Stimulated activated CD4-positive, alpha-beta T cell treated with anti-CD3 and anti-CD28 coated beads, Interleukin-1b, Interleukin-23, amount 100 ng/mL, for 1 hour (primary cell): ENCODE data around the gene MRNIP.

Source experiments
- DNase-seq, 2 donors: peaks; one replicate each; pipeline ENCODE4 v3.0.0-alpha.2; 2020; ENCODE audit warnings: low read depth in 2 of 2

MRNIP gene

DNA sequence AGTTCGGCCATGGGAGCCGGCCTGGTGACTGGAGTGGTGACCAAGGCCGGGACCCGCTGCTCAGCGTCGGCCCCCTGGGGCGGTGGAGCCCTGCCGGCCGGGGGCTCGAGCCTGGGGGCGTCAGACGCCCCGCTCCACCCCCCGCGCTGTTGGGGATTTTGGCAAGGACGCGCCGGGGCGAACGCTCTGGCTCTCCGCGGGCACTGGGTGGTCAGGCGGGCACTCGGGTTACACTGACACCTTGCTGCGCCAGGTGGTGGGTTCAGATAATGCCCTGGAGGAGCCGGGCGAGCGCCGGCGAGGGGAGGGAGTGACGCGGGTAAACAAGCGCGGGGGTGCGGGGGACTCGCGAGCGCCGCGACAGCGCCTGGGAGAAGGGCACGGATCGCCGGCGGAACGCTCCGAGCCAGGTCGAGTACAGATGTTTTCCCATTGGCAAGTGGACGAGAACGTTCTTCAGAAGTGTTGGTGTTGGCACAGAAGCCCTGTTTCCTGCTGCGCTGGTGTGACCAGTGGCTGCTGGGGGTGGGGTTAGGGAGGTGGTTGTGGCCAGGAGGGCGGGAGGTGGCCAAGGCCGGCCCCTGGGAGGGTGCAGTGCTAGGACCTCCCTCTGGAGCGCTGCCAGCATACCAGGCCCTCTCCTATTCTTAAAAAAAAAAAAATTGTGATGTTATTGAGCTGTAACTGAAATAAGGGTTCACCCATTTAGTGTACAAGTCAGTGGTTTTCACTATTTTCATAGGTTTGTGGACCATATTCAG is 37.1 kb downstream of the MRNIP start:
- peak; percentile 64 for DNase-seq

- DNase-seq: peak; percentile 63 to 72
These were observed 37.9 kb downstream of the MRNIP start, which contains the start of gene SQSTM1 for GRCh38 chr5:179820483-179821297. Gene SQSTM1, plus strand, starts transcription at chr5:179820905. Its CDS starts 32 bp downstream, at chr5:179820937.

DNA sequence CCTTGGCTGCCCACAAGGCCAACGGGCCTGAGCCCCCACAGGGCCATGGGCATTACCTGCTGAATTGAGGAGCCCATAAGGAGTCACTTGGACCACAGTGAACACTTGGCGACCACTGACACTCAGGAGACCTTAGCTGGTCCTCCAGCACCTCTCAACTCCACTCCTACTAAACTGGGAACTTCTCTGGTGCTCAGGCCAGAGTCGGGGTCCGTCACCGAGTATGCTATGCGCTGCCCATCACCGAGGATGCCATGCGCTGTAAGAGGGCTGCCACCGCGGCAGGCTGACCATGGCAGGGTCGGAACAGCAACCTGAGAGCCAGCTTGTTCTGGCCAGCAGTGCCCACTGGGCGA is 38.5 kb downstream of the MRNIP start:
- DNase-seq: no peak

DNA sequence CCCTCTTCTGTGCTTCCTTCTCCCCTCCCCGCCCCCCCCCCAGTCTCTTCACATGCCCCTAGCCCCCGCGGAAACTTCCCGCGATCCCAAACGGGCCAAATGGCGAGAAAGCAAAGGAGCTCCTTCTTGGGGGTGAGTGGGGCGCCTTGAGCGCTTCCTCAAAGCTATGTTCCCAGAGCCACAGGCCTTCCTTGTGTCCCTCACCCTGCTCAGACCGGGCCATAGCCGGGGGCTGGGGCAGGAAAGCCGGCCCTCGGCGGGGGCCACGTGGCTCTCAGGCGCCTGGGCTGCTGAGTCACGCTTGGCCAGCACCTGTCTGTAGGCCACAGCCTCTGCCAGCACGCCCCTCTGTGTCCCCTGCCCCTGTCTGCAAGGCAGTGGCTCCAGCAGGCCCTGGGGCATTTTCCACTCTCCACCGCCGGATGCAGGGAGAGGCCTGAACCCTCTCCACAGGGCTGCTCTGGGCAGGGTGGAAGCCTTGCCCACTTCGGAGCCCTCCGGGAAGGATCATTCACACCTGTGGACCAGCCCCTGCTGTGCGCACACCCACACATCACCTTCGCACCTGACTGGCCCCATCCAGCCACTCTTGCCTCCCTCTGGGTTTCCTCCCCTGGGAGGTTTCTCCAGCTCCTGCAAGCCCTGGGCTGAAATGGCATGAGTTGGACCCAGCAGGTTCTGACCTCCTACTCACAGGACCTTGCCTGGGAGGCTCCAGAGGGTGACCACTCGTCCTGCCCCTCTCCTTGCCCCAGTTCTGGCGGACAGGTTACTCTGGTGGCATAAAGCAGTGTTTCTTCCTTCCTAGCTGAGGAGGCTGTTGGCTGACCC is 39.1 kb downstream of the MRNIP start:
- DNase-seq: no peak

DNA sequence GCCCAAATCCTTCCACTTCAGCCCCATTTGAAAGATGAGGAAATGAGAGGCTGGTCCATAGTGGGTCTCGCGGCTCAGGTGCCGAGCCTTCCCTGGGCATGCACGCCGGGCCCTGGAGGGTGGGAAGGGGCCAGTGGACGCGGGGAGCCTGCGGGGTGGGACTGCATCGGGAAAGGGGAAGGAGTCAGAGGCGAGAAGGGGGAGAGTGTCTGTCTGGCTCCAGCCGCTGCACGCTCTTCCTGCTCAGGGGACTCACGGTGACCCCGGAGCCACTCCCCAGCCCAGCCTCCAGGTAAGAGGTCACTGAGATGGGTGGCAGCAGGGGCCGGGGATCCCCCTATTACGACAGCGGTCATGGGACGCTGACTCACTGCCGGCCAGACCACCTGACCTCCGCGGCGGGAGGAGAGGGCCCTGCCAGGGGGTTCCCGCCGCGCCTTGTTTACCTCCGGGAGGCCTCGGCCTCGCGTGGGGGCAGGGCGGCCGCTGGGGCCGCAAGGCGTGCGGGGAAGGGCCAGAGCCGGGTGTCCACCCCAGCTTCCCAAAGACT is 39.8 kb downstream of the MRNIP start:
- DNase-seq: peak; percentile 62 to 70

- DNase-seq: no peak
These were observed 40.5 kb downstream of the MRNIP start for GRCh38 chr5:179817890-179818745.

DNA sequence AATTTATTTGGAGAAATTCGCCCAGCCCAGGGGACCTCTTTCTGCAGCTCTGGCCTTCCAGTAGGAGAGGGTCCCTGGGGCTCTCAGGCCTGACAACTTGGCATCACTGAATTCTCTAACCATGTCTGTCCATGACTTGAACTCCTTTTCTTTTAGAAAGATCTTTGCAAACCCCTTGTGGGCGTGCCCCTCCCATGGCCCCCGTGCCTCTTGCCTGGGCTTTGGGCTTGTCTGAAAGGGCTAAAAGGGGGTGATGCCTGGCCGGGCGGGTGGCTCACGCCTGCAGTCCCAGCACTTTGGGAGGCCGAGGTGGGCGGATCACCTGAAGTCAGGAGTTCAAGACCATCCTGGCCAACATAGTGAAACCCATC is 41.2 kb downstream of the MRNIP start:
- DNase-seq: no peak

- no peak for DNase-seq
These were observed 41.7 kb downstream of the MRNIP start for GRCh38 chr5:179816796-179817469.

DNA sequence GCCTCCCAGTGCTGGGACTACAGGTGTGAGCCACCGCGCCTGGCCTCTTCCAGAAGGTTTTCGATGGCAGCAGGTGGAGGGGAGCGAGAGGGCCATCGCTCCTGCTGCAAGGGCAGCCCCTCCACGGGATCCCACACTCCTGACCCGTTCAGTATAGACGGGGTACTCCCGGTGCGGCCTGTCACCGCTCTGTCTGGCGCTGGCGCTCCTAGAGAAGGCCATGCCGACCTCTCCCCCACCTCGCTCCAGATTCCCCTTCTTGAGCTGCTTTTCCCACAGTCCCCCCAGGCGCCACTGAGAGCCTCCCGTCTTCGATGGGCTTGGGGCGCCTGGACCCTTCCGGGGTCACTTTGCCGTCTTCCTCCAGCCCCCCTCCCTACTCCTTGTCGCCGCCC is 42.2 kb downstream of the MRNIP start:
- no peak for DNase-seq

DNA sequence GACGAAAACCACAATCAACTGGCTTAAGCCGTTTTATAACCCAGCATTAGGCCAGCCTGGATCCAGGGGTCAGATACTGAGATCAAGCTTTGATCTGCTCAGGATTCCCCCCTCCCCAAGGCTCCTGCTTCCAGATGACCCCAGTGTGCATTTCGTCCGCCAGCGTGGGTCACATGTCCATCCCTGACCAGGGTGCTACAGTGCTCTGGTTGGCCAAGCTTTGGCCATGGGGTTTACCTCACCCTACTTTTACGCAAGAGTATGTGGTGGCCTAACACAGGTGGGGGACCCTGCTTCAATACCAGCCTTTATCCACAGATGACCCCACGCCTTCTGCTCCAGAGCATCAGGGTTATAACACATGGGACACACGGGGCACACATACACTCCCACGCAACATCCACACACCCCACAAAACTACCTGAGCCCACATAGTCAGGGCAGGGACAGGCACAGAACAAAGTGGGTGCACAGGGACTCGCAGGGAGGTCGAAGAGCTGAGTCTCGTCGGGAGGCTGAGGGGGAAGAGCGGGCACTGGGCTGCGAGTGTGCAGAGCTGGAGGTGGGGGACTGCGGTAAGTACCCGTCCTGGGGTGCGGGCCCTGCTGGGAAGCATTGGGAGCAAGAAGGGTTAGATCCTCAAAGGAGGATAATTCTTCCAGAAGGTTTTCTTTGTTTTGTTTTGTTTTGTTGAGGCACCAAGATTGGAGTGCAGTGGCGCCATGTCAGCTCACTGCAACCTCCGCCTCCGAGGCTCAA is 42.9 kb downstream of the MRNIP start:
- DNase-seq: no peak

DNA sequence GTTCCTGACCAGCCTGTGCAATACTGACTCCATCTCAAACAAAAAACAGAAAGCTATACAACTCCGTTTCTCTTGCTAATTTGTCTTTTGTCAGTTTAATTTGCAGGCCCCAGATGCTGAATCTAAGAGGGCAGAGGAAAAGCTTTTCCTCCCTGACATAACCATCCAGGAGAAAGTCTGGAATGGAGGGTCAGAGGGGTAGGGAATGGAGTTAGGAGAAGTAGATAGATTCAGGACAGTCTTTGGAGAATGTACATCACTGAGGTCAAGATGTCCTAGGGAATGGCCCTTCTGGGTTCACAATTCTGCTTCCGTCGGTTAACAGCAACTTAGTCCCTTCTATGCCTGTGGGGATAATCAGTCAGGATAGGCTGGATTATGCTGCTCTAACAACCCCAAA is 44.5 kb downstream of the MRNIP start:
- no peak for DNase-seq

DNA sequence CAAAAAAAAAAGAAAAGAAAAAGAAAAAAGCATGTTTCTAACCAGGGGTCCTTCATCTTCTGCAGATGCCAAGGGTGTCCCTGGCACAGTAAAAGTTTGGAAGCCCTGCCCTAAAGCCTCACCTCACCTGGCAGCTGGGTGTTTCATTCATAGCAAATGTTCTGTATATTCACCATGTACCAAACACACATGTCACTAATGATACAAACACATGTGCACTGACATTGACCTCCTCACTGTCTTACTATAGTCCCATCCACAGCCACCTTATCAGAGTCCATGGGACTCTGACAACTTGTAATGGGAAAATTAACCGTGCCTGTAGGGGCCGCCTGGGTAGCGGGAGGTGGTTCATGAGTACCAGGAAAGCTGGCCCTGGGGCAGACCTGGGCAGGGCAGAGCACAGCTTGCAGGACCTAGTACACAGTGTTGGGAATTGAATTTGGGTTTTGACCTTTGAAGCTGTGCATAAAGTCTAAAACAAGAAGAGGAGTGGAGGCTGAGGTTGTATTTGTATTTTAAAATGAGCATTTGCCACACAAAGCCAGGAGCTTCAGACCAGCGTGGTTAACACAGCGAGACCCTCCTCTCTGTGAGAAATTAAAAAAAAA is 45.5 kb downstream of the MRNIP start:
- DNase-seq: no peak

DNA sequence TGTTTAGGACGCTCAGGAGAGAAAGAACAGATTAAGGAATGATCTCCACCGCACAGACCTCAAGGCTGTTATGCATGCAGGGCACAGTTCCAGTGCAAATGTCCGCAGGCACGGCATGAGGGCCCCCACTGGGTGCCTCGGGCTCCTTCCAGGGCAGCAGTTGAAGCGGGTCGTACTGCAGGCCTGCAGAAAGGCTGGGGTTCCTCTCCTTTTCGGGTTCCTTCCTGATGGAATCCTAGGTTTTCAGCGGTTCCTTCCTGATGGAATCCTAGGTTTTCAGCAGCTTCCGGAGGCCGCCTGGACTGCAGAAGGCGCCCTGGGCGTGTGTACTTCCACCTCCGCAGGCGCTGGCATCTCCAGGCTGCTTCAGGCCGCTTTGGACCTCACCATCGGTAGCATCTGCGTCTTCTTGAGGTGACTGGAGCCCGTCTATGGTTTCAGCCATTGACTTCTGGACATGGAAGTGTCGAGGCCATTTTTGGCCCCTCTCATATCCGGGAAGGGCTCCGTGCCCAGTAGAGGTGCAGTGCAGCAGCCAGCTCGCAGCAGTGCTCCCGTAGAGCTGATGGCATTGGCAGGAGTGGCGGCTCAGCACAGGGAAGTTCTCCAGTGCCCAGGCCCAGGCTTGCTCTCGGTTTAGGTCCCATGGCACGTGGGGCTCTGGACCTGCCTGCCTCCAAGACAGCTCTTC is 46.3 kb downstream of the MRNIP start:
- no peak for DNase-seq

DNA sequence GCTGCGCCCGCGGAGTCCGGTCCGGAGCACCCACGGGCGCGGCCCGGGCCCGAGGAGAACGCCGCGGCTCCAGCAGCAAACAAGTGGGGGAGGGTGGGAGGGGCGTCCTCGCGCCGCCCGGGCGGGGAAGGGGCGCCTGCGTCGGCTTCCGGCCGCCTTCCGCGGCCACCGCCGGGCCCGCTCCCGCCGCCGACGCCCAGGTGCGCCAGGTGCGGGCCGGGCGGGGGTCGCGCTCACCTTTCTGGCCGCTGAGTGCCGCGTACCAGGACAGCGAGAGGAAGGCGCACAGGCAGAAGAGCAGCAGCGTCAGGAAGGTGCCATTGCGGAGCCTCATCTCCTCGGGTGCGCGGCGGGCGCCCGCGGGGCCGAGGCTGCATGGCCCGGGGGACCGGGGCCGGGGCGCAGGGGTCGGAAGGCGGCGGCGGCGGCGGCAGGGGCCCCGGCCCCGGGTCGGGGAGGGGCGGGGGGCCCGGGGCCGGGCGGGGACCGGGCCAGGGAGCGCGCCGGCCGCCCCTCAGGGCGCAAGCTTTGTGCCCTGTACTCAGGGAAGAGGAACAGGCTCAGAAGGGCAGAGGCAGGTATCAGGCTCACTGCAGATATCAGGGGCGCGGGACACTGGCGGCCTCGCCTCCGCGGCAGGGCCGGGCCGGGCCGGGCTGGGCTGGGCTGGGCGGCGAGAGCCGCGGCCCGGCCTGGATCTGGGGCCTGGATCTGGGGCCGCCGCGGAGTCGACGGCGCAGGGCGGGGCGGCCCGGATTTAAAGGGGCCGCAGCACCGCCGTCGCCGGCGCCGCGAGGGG is 52.2 kb downstream of the MRNIP start, which contains the start of gene MGAT4B:
Gene MGAT4B (minus strand): TSS at position 617 of the 799 bp plus-strand sequence. CDS start 283 bp downstream, at position 334.
- DNase-seq: peak in 1 of 2 donors; percentile 39

GRCh38 chr5:179805529-179806249 is 52.9 kb downstream of the MRNIP start:
- DNase-seq: no peak

DNA sequence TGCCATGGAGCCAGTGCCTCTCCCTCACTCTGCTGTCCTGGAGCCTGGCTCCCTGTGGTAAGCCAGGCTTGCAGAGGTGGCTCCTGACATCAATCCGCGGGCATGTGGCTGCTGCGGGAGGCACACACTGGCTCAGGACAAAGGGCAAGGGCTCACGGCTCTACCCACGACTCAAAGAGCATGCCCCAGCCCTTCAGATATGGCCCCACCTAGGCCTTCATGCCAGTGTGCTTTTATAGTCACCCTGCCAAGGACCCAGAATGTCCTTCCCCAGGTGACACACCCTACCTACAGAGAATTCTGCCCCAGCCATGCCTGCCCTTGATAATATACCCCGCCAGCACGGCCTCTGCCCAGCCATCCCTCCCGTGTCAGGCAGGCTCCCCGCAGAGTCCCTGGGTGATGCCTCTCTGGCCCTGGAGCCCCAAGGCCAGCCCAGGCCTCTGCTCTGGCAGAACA is 53.5 kb downstream of the MRNIP start:
- no peak for DNase-seq

GRCh38 chr5:179804555-179804947 is 54.1 kb downstream of the MRNIP start:
- no peak for DNase-seq
